Measurements from ENCODE around the gene TTC28. TPM values are rescaled to one million over a fixed set of nuclear protein-coding genes. Genes with fewer than 3 reads are reported as not detected.
"Not testable (repeated sequence)": the region's sequence is repeated elsewhere in the genome, so short reads cannot be mapped to it uniquely, and the experiment has no call there.

The TTC28 gene
- total and polyA plus RNA-seq, 4 donors: 3.1 to 74.9 (median 26.1) TPM

DNA sequence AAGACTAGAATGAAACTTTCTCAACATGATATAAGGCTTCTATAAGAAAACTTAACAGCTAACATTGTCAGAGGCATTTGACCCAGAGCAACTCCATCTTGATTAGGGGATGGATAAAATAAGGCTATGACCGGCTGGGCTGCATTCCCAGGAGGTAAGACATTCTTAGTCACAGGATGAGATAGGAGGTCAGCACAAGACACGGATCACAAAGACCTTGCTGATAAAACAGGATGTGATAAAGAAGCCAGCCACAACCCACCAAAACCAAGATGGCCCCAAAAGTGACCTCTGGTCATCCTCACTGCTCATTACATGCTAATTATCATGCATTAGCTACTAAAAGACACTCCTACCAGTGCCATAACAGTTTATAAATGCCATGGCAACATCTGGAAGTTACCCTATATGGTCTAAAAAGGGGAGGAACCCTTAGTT, 135.2 kb downstream of the TTC28 start:
- Histone ChIP-seq H3K36me3 (ENCODE audit: control insufficient read depth in 1 of 2, insufficient read depth in 2 of 2, low read length in 1 of 2) (no peaks in the 10 kb centered on the region), H3K27ac (ENCODE audit: low read depth in 1 of 2, low read length in 2 of 2) (no peak overlapping the region), H3K9me3 (ENCODE audit: control insufficient read depth, low read length) (no peaks in the 10 kb centered on the region), H3K27me3 (ENCODE audit: control insufficient read depth in 1 of 2, insufficient read depth in 2 of 2, low read length in 1 of 2) (no peaks in the 10 kb centered on the region), H3K4me3 (ENCODE audit: low read length in 2 of 2) (no peak overlapping the region), H3K4me1 (ENCODE audit: control insufficient read depth in 1 of 2, insufficient read depth in 2 of 2, low read length in 2 of 2) (no peaks in the 10 kb centered on the region)
- ATAC-seq (ENCODE audit: low FRiP score): no peak
- 81 to 84% methylated on average over 2 of the region's 2 CpGs for WGBS, 2 donors
- DNase-seq: no peak
- intact Hi-C loops (cut with DNase I): no loop called here

DNA sequence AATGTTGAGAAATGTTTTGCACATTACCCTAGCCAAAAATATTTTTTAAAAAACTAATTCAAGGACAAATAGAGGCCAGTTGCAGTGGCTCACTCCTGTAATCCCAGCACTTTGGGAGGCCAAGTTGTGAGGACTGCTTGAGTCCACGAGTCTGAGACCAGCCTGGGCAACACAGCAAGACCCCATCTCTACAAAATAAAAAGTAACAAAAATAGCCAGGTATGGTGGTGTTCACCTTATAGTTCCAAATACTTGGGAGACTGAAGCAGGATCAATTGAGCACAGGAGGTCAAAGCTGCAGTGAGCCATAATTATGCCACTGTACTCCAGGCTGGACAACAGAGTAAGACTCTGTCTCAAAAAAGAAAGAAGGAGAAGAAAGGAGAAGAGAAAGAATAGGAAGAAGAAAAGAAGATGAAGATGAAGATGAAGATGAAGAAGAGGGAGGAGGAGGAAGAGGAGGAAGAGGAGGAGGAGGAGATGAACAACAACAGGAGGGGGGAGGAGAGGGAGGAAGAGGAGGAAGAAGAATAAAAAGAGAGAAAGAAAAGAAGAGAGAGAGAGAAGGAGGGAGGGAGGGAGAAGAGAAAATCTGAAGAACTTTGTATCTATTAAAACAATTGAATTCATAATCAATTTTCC, 136.5 kb downstream of the TTC28 start:
- no peaks in the 10 kb centered on the region for H3K9me3 ChIP-seq (ENCODE audit: control insufficient read depth, low read length)
- no peak overlapping the region for H3K27ac ChIP-seq (ENCODE audit: low read depth in 1 of 2, low read length in 2 of 2)
- no peak overlapping the region for H3K4me3 ChIP-seq (ENCODE audit: low read length in 2 of 2)
- DNase-seq: no peak
- no peaks in the 10 kb centered on the region for H3K27me3 ChIP-seq (ENCODE audit: control insufficient read depth in 1 of 2, insufficient read depth in 2 of 2, low read length in 1 of 2)
- WGBS, 2 donors: 97 to 98% methylated on average over 1 of the region's 1 CpG
- H3K36me3 ChIP-seq (ENCODE audit: control insufficient read depth in 1 of 2, insufficient read depth in 2 of 2, low read length in 1 of 2): no peaks in the 10 kb centered on the region
- ATAC-seq (ENCODE audit: low FRiP score): no peak
- no peaks in the 10 kb centered on the region for H3K4me1 ChIP-seq (ENCODE audit: control insufficient read depth in 1 of 2, insufficient read depth in 2 of 2, low read length in 2 of 2)
- intact Hi-C loops (cut with DNase I): no loop called here

DNA sequence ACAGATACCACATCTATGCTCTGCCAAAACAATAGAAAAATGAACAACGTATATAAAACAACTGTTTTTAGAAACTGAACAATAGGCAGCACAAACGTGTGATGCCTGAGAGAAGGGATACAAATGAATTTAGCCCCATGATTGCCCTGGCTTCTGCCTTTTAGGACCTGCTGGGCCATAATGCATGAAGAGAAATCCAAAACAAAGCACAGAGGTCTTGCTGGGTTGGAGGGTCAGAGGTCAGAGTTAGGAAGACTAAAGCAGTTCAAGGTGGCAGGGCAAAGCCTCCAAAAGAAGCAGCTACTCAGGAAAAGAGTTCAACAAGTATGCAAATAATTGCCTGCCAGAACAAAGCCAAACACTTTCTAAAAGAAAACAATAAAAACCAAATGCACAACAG, 138.5 kb downstream of the TTC28 start:
- Histone ChIP-seq H3K9me3 (ENCODE audit: control insufficient read depth, low read length) (no peaks in the 10 kb centered on the region), H3K4me1 (ENCODE audit: control insufficient read depth in 1 of 2, insufficient read depth in 2 of 2, low read length in 2 of 2) (no peaks in the 10 kb centered on the region)

GRCh38 chr22:28538922-28539321, 140.7 kb downstream of the TTC28 start:
- Histone ChIP-seq H3K27me3 (ENCODE audit: control insufficient read depth in 1 of 2, insufficient read depth in 2 of 2, low read length in 1 of 2) (no peaks in the 10 kb centered on the region), H3K4me3 (ENCODE audit: low read length in 2 of 2) (no peak overlapping the region), H3K36me3 (ENCODE audit: control insufficient read depth in 1 of 2, insufficient read depth in 2 of 2, low read length in 1 of 2) (no peaks in the 10 kb centered on the region), H3K9me3 (ENCODE audit: control insufficient read depth, low read length) (no peaks in the 10 kb centered on the region), H3K4me1 (ENCODE audit: control insufficient read depth in 1 of 2, insufficient read depth in 2 of 2, low read length in 2 of 2) (no peaks in the 10 kb centered on the region), H3K27ac (ENCODE audit: low read depth in 1 of 2, low read length in 2 of 2) (no peak overlapping the region)
- no peak for DNase-seq
- 92 to 93% methylated on average over 2 of the region's 2 CpGs for WGBS, 2 donors
- intact Hi-C loops (cut with DNase I): no loop called here
- ATAC-seq (ENCODE audit: low FRiP score): no peak

More for the DNA sequence above, 138.5 kb downstream of the TTC28 start:
- DNase-seq (no peak), ATAC-seq (ENCODE audit: low FRiP score) (no peak)
- intact Hi-C loops (cut with DNase I): no loop called here
- WGBS, 2 donors: 59 to 67% methylated on average over 2 of the region's 2 CpGs
- H3K27me3 ChIP-seq (ENCODE audit: control insufficient read depth in 1 of 2, insufficient read depth in 2 of 2, low read length in 1 of 2): no peaks in the 10 kb centered on the region
- no peak overlapping the region for H3K27ac ChIP-seq (ENCODE audit: low read depth in 1 of 2, low read length in 2 of 2)
- H3K4me3 ChIP-seq (ENCODE audit: low read length in 2 of 2): no peak overlapping the region
- no peaks in the 10 kb centered on the region for H3K36me3 ChIP-seq (ENCODE audit: control insufficient read depth in 1 of 2, insufficient read depth in 2 of 2, low read length in 1 of 2)

GRCh38 chr22:28530565-28530964, 149.1 kb downstream of the TTC28 start:
- H3K9me3 ChIP-seq (ENCODE audit: control insufficient read depth, low read length); H3K4me3 ChIP-seq (ENCODE audit: low read length in 2 of 2); ATAC-seq (ENCODE audit: low FRiP score); H3K27ac ChIP-seq (ENCODE audit: low read depth in 1 of 2, low read length in 2 of 2); H3K36me3 ChIP-seq (ENCODE audit: control insufficient read depth in 1 of 2, insufficient read depth in 2 of 2, low read length in 1 of 2); H3K27me3 ChIP-seq (ENCODE audit: control insufficient read depth in 1 of 2, insufficient read depth in 2 of 2, low read length in 1 of 2); DNase-seq; H3K4me1 ChIP-seq (ENCODE audit: control insufficient read depth in 1 of 2, insufficient read depth in 2 of 2, low read length in 2 of 2); intact Hi-C loops (cut with DNase I): not testable (repeated sequence)
- WGBS, 2 donors: 93 to 96% methylated on average over 4 of the region's 4 CpGs

DNA sequence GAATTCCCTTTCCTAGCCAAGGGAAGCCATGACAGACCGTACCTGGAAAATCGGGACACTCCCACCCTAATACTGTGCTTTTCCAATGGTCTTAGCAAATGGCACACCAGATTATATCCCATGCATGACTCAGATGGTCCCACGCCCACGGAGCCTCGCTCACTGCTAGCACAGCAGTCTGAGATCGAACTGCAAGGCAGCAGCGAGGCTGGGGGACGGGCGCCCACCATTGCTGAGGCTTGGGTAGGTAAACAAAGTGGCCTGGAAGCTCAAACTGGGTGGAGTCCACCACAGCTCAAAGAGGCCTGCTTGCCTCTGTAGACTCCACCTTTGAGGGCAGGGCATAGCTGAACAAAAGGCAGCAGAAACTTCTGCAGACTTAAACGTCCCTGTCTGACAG, 150.5 kb downstream of the TTC28 start:
- H3K9me3 ChIP-seq (ENCODE audit: control insufficient read depth, low read length); H3K4me3 ChIP-seq (ENCODE audit: low read length in 2 of 2); H3K4me1 ChIP-seq (ENCODE audit: control insufficient read depth in 1 of 2, insufficient read depth in 2 of 2, low read length in 2 of 2); H3K36me3 ChIP-seq (ENCODE audit: control insufficient read depth in 1 of 2, insufficient read depth in 2 of 2, low read length in 1 of 2); ATAC-seq (ENCODE audit: low FRiP score); DNase-seq; H3K27me3 ChIP-seq (ENCODE audit: control insufficient read depth in 1 of 2, insufficient read depth in 2 of 2, low read length in 1 of 2); intact Hi-C loops (cut with DNase I); H3K27ac ChIP-seq (ENCODE audit: low read depth in 1 of 2, low read length in 2 of 2): not testable (repeated sequence)
- WGBS, 2 donors: 95 to 96% methylated on average over 10 of the region's 10 CpGs

DNA sequence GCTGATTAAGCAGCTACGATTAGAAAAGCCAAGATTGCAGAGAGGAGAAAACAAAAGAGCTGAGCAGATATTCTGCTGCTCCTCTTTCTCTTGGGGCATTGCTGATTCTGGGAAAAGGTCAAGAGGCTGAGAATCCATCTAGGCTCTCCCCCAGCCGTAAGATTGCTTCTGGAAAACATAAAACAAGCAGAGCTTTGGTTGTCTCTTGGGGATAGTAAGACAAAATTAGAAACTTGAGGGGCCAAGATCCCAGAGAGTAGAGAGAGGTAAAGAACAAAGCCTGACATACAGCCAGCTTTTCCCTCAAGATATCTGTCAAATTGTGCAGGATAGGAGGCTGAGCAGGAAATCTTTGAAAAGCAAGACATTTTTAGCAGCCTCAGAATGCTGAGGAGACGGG, 158.2 kb downstream of the TTC28 start:
- ATAC-seq (ENCODE audit: low FRiP score): no peak
- intact Hi-C loops (cut with DNase I): no loop called here

DNA sequence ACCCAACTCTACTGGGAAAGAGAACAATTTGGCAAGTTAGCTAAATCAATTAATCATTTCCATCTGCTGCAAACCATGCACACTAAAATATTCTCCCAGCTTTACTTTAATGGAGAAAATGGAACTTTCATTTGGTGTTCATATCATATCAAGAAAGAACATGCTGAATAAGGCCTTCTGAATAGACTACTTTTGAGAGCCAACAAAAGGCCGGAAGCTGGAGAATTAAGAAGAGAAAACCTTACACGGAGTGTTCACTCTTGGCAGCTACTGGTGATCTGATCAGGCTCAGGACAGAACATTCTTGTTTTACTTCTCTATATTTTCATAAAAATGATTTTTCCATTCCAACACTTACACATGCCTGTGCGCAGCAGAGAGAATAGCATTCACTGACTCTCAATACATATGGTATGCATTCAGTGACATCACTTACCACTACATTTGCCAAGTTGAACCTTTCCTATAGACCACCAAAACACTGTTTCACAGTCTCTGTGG, 165.3 kb downstream of the TTC28 start:
- 41 to 48% methylated on average over 3 of the region's 3 CpGs for WGBS, 2 donors
- H3K36me3 ChIP-seq (ENCODE audit: control insufficient read depth in 1 of 2, insufficient read depth in 2 of 2, low read length in 1 of 2): no peaks in the 10 kb centered on the region
- H3K4me1 ChIP-seq (ENCODE audit: control insufficient read depth in 1 of 2, insufficient read depth in 2 of 2, low read length in 2 of 2): peaks cover 0 to 3% of the 10 kb centered on the region in 2 donors
- H3K27ac ChIP-seq (ENCODE audit: low read depth in 1 of 2, low read length in 2 of 2): no peak overlapping the region
- intact Hi-C loops (cut with DNase I): no loop called here
- ATAC-seq (ENCODE audit: low FRiP score) (no peak), DNase-seq (no peak)
- H3K4me3 ChIP-seq (ENCODE audit: low read length in 2 of 2): no peak overlapping the region
- H3K9me3 ChIP-seq (ENCODE audit: control insufficient read depth, low read length): no peaks in the 10 kb centered on the region
- no peaks in the 10 kb centered on the region for H3K27me3 ChIP-seq (ENCODE audit: control insufficient read depth in 1 of 2, insufficient read depth in 2 of 2, low read length in 1 of 2)

More for the DNA sequence above, 158.2 kb downstream of the TTC28 start:
- Histone ChIP-seq H3K9me3 (ENCODE audit: control insufficient read depth, low read length) (no peaks in the 10 kb centered on the region), H3K27me3 (ENCODE audit: control insufficient read depth in 1 of 2, insufficient read depth in 2 of 2, low read length in 1 of 2) (no peaks in the 10 kb centered on the region), H3K27ac (ENCODE audit: low read depth in 1 of 2, low read length in 2 of 2) (no peak overlapping the region), H3K36me3 (ENCODE audit: control insufficient read depth in 1 of 2, insufficient read depth in 2 of 2, low read length in 1 of 2) (no peaks in the 10 kb centered on the region), H3K4me1 (ENCODE audit: control insufficient read depth in 1 of 2, insufficient read depth in 2 of 2, low read length in 2 of 2) (no peaks in the 10 kb centered on the region), H3K4me3 (ENCODE audit: low read length in 2 of 2) (no peak overlapping the region)
- no peak for DNase-seq
- WGBS, 2 donors: 41 to 48% methylated on average over 3 of the region's 3 CpGs

GRCh38 chr22:28512387-28512786, 167.3 kb downstream of the TTC28 start:
- ATAC-seq (ENCODE audit: low FRiP score); intact Hi-C loops (cut with DNase I); H3K27me3 ChIP-seq (ENCODE audit: control insufficient read depth in 1 of 2, insufficient read depth in 2 of 2, low read length in 1 of 2); H3K4me3 ChIP-seq (ENCODE audit: low read length in 2 of 2); H3K27ac ChIP-seq (ENCODE audit: low read depth in 1 of 2, low read length in 2 of 2); H3K4me1 ChIP-seq (ENCODE audit: control insufficient read depth in 1 of 2, insufficient read depth in 2 of 2, low read length in 2 of 2); H3K9me3 ChIP-seq (ENCODE audit: control insufficient read depth, low read length); H3K36me3 ChIP-seq (ENCODE audit: control insufficient read depth in 1 of 2, insufficient read depth in 2 of 2, low read length in 1 of 2); DNase-seq: not testable (repeated sequence)
- WGBS, 2 donors: 99 to 100% methylated on average over 2 of the region's 2 CpGs
